Keratinocyte (primary cell): ENCODE data around the gene CALML6.

ENCODE experiments used
- CTCF ChIP-seq, 3 experiments: IDR thresholded peaks in 1 of 3; conservative IDR thresholded peaks in 1 of 3; optimal IDR thresholded peaks in 1 of 3; 2 replicates in 2 of 3; 3 replicates in 1 of 3; pipeline versions ENCODE3 to v1.5.1; 2011; ENCODE audit warnings: low read length in 3 of 3, mild to moderate bottlenecking in 3 of 3, moderate library complexity in 2 of 3, control low read depth in 1 of 3, inconsistent platforms in 1 of 3; ENCODE audit not compliant: insufficient read depth in 2 of 3; ENCODE audit errors: extremely low read depth in 1 of 3
- EZH2 ChIP-seq: IDR thresholded peaks from one replicate; pipeline ENCODE4 v1.6.1; 2012; ENCODE audit warnings: inconsistent platforms, mild to moderate bottlenecking, low read length, moderate library complexity

DNA sequence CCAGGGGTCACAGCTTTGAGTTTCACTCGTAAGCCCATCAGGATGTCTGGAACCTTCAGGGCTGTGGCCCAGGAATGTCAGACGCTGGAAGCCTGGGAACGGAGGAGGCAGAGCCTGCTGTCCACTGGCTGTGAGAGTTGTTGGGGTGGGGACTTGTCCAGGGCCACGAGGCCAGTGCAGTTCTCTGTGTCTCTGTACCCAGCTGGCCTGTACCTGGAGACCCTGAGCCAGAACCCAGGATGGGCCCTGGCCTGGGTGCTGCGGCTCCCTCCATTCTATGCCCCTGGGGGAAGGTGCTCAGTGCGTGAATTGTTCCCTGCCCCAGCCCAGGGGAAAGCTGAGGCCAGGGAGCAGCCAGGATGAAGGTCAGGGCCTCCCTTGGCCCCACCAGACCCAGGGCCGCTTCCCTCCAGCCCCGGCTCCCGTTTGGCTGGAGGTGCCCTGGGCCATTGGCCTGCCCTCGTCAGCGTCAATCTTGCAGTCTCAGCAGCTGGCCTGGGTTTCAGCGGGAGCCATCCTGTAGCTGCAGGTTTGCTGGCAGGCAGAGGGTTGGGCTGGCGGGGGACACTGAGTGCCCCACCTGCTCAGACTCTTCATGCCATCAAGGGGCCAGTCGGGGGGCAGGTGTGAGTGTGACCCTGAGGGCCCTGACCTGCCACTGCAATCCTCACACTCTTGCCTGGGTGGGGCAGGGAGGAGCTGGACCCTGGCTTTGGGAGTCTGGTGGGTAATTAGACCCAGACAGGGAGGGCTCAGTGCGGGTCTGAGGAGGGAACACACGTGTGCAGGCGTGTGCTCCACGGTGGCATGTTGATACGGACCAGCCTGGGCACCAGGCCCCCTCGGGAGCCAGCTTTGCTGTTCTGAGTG is 724 bp upstream of the CALML6 start:
- TF ChIP-seq CTCF (optimal IDR thresholded peaks at IDR 0.05 in 1 of 3, IDR thresholded peaks at IDR 0.05 in 1 of 3, conservative IDR thresholded peaks at IDR 0.05 in 1 of 3; ENCODE audit: extremely low read depth in 1 of 3, insufficient read depth in 2 of 3, low read length in 3 of 3) (no peak), EZH2 (no peak)
